GM20431 (cell line): Measurements from ENCODE around the gene BHLHA15.

Experiments used
- in situ Hi-C: fragments of 300-500 bp; cut with MseI, MboI; formaldehyde crosslinking; loops from one replicate; pipeline ENCODE4 v1.15.0; 2020; ENCODE audit warnings: low sequenced_read_pairs; ENCODE audit not compliant: unreplicated experiment

Gene BHLHA15

GRCh38 chr7:98238976-98239375, 27.7 kb downstream of the BHLHA15 start:
- in situ Hi-C loops: no loop called here

- in situ Hi-C loops: no loop called here
These were observed 29.9 kb downstream of the BHLHA15 start for GRCh38 chr7:98240961-98241673.

GRCh38 chr7:98241674-98242241, 30.5 kb downstream of the BHLHA15 start:
- in situ Hi-C loops: no loop called here

- in situ Hi-C loops: no loop called here
These were observed 31.1 kb downstream of the BHLHA15 start for GRCh38 chr7:98242342-98242741.

- in situ Hi-C loops: no loop called here
These were observed 31.7 kb downstream of the BHLHA15 start for GRCh38 chr7:98242934-98243333.

- in situ Hi-C loops: no loop called here
These were observed 33.6 kb downstream of the BHLHA15 start for GRCh38 chr7:98244871-98245270.

GRCh38 chr7:98248156-98248555, 36.9 kb downstream of the BHLHA15 start:
- in situ Hi-C loops: no loop called here

- in situ Hi-C loops: no loop called here
These were observed 37.9 kb downstream of the BHLHA15 start for GRCh38 chr7:98249106-98249505.

- in situ Hi-C loops: no loop called here
These were observed 39.5 kb downstream of the BHLHA15 start for GRCh38 chr7:98250789-98251188.

GRCh38 chr7:98251231-98251600, 40.0 kb downstream of the BHLHA15 start:
- in situ Hi-C loops: no loop called here

GRCh38 chr7:98251601-98252424, 40.6 kb downstream of the BHLHA15 start, which contains the start of gene TECPR1:
Gene TECPR1 (minus strand): TSS chr7:98252232. CDS start chr7:98246146, 6,086 bp downstream.
- in situ Hi-C loops: no loop called here

- in situ Hi-C loops: no loop called here
These were observed 41.3 kb downstream of the BHLHA15 start for GRCh38 chr7:98252425-98253054.

GRCh38 chr7:98254516-98254915, 43.3 kb downstream of the BHLHA15 start:
- in situ Hi-C loops: no loop called here

- in situ Hi-C loops: no loop called here
These were observed 43.8 kb downstream of the BHLHA15 start for GRCh38 chr7:98254951-98255610.

GRCh38 chr7:98256431-98256830, 45.2 kb downstream of the BHLHA15 start:
- in situ Hi-C loops: no loop called here

- in situ Hi-C loops: no loop called here
These were observed 46.5 kb downstream of the BHLHA15 start for GRCh38 chr7:98257701-98258100.
